ENCODE measurements around the gene GALNT13. TPM values are rescaled to one million over a fixed set of nuclear protein-coding genes. Genes with fewer than 3 reads are reported as not detected.

Gene GALNT13
- polyA plus RNA-seq, 3 donors: not detected

GRCh38 chr2:154293864-154294263 lies 422.1 kb downstream of the GALNT13 start:
- Histone ChIP-seq H3K27ac (ENCODE audit: low read depth in 1 of 2, low read length in 2 of 2) (no peak overlapping the region), H4K20me1 (ENCODE audit: insufficient read depth, low read length) (no peaks in the 10 kb centered on the region), H3K4me1 (ENCODE audit: control insufficient read depth in 1 of 2, insufficient read depth in 2 of 2, low read length in 2 of 2) (no peaks in the 10 kb centered on the region), H3K36me3 (replicated peaks in 1 of 2; ENCODE audit: control insufficient read depth in 1 of 2, insufficient read depth in 2 of 2, low read length in 2 of 2) (no peaks in the 10 kb centered on the region), H3K9ac (ENCODE audit: insufficient read depth, low read length, poor library complexity, severe bottlenecking) (no peak overlapping the region), H3K4me3 (replicated peaks in 1 of 3; ENCODE audit: low read depth in 2 of 3, low read length in 3 of 3) (no peak overlapping the region), H3K9me3 (replicated peaks in 1 of 2; ENCODE audit: control insufficient read depth in 1 of 2, insufficient read depth in 1 of 2, low read length in 2 of 2) (peaks cover 16 to 20% of the 10 kb centered on the region in 2 donors), H3K4me2 (replicated peaks; ENCODE audit: extremely low read depth, low read length, poor library complexity, severe bottlenecking) (no peak overlapping the region), H2AFZ (ENCODE audit: insufficient read depth, low read depth, low read length, poor library complexity, severe bottlenecking) (no peak overlapping the region), H3K27me3 (ENCODE audit: control insufficient read depth in 2 of 2, insufficient read depth in 2 of 2, low read length in 2 of 2) (no peaks in the 10 kb centered on the region), H3K79me2 (ENCODE audit: insufficient read depth, low read length) (no peaks in the 10 kb centered on the region)
- Mint-ChIP-seq H3K4me1 (no peaks in the 10 kb centered on the region), H3K36me3 (no peaks in the 10 kb centered on the region), H3K27ac (no peak overlapping the region), H3K9me3 (peaks cover 6 to 19% (median 9%) of the 10 kb centered on the region in 7 donors), H3K27me3 (ENCODE audit: low read depth in 3 of 3) (no peaks in the 10 kb centered on the region), H3K4me3 (no peak overlapping the region)
- intact Hi-C loops (cut with micrococcal nuclease): no loop called here
- no peak for DNase-seq
- no peak for TF ChIP-seq CTCF (IDR thresholded peaks at IDR 0.05)

DNA sequence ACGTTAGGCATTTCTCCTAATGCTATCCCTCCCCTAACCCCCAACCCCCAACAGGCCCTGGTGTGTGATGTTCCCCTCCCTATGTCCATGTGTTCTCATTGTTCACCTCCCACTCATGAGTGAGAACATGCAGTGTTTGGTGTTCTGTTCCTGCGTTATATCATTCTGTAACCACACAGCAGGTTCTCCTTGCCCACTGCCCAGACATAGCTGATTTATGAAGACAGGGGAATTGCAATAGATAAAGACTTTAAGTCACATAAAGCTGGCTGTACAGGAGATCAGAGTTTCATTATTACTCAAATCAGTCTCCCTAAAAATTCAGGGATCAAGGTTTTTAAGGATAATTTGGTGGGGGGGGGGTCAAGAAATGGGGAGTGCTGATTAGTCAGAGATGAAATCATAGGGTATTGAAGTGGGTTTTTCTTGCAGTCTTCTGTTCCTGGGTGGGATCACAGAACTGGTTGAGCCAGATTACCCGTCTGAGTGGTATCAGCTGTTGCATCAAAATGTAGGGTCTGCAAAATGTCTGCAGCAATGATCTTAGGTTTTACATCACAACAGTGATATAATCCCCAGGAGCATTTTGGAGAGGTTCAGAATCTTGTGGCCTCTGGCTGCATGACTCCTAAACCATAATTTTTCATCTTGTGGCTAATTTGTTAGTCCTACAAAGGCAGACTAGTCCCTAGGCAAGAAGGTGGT lies 434.7 kb downstream of the GALNT13 start:
- no peaks in the 10 kb centered on the region for H3K27me3 Mint-ChIP-seq (ENCODE audit: low read depth in 3 of 3)
- Histone ChIP-seq H2AFZ (ENCODE audit: insufficient read depth, low read depth, low read length, poor library complexity, severe bottlenecking) (no peak overlapping the region), H3K36me3 (replicated peaks in 1 of 2; ENCODE audit: control insufficient read depth in 1 of 2, insufficient read depth in 2 of 2, low read length in 2 of 2) (no peaks in the 10 kb centered on the region), H3K79me2 (ENCODE audit: insufficient read depth, low read length) (no peaks in the 10 kb centered on the region), H4K20me1 (ENCODE audit: insufficient read depth, low read length) (no peaks in the 10 kb centered on the region), H3K9me3 (replicated peaks in 1 of 2; ENCODE audit: control insufficient read depth in 1 of 2, insufficient read depth in 1 of 2, low read length in 2 of 2) (peaks cover 0 to 4% of the 10 kb centered on the region in 2 donors), H3K9ac (ENCODE audit: insufficient read depth, low read length, poor library complexity, severe bottlenecking) (no peak overlapping the region), H3K4me3 (replicated peaks in 1 of 3; ENCODE audit: low read depth in 2 of 3, low read length in 3 of 3) (no peak overlapping the region), H3K4me2 (replicated peaks; ENCODE audit: extremely low read depth, low read length, poor library complexity, severe bottlenecking) (no peak overlapping the region), H3K27ac (ENCODE audit: low read depth in 1 of 2, low read length in 2 of 2) (no peak overlapping the region), H3K4me1 (ENCODE audit: control insufficient read depth in 1 of 2, insufficient read depth in 2 of 2, low read length in 2 of 2) (no peaks in the 10 kb centered on the region), H3K27me3 (ENCODE audit: control insufficient read depth in 2 of 2, insufficient read depth in 2 of 2, low read length in 2 of 2) (no peaks in the 10 kb centered on the region)
- peak overlapping the region in 1 of 7 donors; percentile 34 for H3K27ac Mint-ChIP-seq
- H3K36me3 Mint-ChIP-seq: no peaks in the 10 kb centered on the region
- peaks cover 0 to 10% (median 4%) of the 10 kb centered on the region in 7 donors for H3K9me3 Mint-ChIP-seq
- H3K4me1 Mint-ChIP-seq: no peaks in the 10 kb centered on the region
- TF ChIP-seq CTCF (IDR thresholded peaks at IDR 0.05): no peak
- intact Hi-C loops (cut with micrococcal nuclease): no loop called here
- 83% methylated on average over 1 of the region's 3 CpGs for WGBS (ENCODE audit: insufficient coverage)
- no peak for DNase-seq
- no peak overlapping the region for H3K4me3 Mint-ChIP-seq

Measured in CD14-positive monocyte (primary cell).